A673 (cell line): ENCODE measurements around the gene SLC66A1. TPM values are rescaled to one million over a fixed set of nuclear protein-coding genes. Genes with fewer than 3 reads are reported as not detected.
"Not testable (repeated sequence)": the region's sequence is repeated elsewhere in the genome, so short reads cannot be mapped to it uniquely, and the experiment has no call there.

Experiments used
- BruUV-seq: library from RNA; stranded (reverse); fragments of 400-500 nt; replicated peaks from 2 replicates; lab custom pipeline; 2021; lab: Mats Ljungman, UMichigan
- CTCF ChIA-PET: fragments of 300-600 bp; sonication (Branson Sonifier 250); formaldehyde crosslinking; loops from one replicate; lab custom pipeline; 2022; ENCODE audit warnings: antibody characterized with exemption; lab: Charles Lee
- POLR2A ChIA-PET: fragments of 300-600 bp; sonication (Branson Sonifier 250); formaldehyde crosslinking; loops from one replicate; lab custom pipeline; 2022; ENCODE audit warnings: antibody characterized with exemption; ENCODE audit not compliant: low non-redundant PET; lab: Charles Lee
- DNase-seq: peaks from one replicate; pipeline ENCODE4 v3.0.0-alpha.2; 2015; ENCODE audit warnings: low spot score
- H3K27ac ChIP-seq: fragments of 200-600 bp; sonication (generic); 2 replicates; pipeline ENCODE4 v1.5.1; 2016; ENCODE audit warnings: mixed run types, low read depth, mild to moderate bottlenecking, mixed read lengths, antibody characterized with exemption, low read length; ENCODE audit not compliant: poor library complexity, severe bottlenecking
- H3K27me3 ChIP-seq: fragments of 200-600 bp; sonication (generic); replicated peaks from 2 replicates; pipeline ENCODE4 v1.6.1; 2017; ENCODE audit warnings: mixed run types, low read depth, mild to moderate bottlenecking, mixed read lengths, antibody characterized with exemption, low read length; ENCODE audit not compliant: insufficient read depth, poor library complexity
- H3K36me3 ChIP-seq: fragments of 200-600 bp; sonication (generic); 2 replicates; pipeline ENCODE4 v1.6.1; 2016; ENCODE audit warnings: mixed run types, mild to moderate bottlenecking, mixed read lengths, antibody characterized with exemption, low read length; ENCODE audit not compliant: insufficient read depth, poor library complexity, severe bottlenecking
- H3K4me1 ChIP-seq: fragments of 200-600 bp; sonication (generic); 2 replicates; pipeline ENCODE4 v1.6.1; 2017; ENCODE audit warnings: mixed run types, mild to moderate bottlenecking, mixed read lengths, antibody characterized with exemption, low read length; ENCODE audit not compliant: insufficient read depth, poor library complexity, severe bottlenecking
- H3K4me3 ChIP-seq: fragments of 200-600 bp; sonication (generic); 2 replicates; pipeline ENCODE4 v1.5.1; 2016; ENCODE audit warnings: low read depth, mixed run types, mild to moderate bottlenecking, mixed read lengths, low read length; ENCODE audit not compliant: poor library complexity, severe bottlenecking
- H3K9me3 ChIP-seq: fragments of 200-600 bp; sonication (generic); 2 replicates; pipeline ENCODE4 v1.6.1; 2016; ENCODE audit warnings: mixed run types, low read depth, mild to moderate bottlenecking, mixed read lengths, antibody characterized with exemption, low read length; ENCODE audit not compliant: poor library complexity, severe bottlenecking
- EZH2 ChIP-seq: fragments of 200-600 bp; sonication (generic); IDR thresholded peaks from 2 replicates; pipeline ENCODE4 v1.6.1; 2017; ENCODE audit warnings: borderline replicate concordance, low read depth, mild to moderate bottlenecking, mixed read lengths, antibody characterized with exemption, low read length; ENCODE audit not compliant: poor library complexity, severe bottlenecking
- intact Hi-C: fragments of 100-400 bp; cut with micrococcal nuclease; formaldehyde crosslinking; loops from one replicate; pipeline ENCODE4 v1.10.0; 2022; ENCODE audit not compliant: unreplicated experiment
- total RNA-seq: library from RNA; stranded (reverse); gene quantifications from 2 replicates; pipeline ENCODE4 v1.2.3, GENCODE V29; 2021
- TF ChIP-seq, protein P1 (sequence below): fragments of 300-800, 200-600 bp; sonication (generic); conservative IDR thresholded peaks from 2 replicates; pipeline ENCODE4 v1.5.1; 2017; ENCODE audit warnings: low read depth, mild to moderate bottlenecking, antibody characterized with exemption, low read length, moderate library complexity, mixed read lengths

The SLC66A1 gene
- total RNA-seq, 1 experiment from 2014 or later: 18.3 TPM

DNA sequence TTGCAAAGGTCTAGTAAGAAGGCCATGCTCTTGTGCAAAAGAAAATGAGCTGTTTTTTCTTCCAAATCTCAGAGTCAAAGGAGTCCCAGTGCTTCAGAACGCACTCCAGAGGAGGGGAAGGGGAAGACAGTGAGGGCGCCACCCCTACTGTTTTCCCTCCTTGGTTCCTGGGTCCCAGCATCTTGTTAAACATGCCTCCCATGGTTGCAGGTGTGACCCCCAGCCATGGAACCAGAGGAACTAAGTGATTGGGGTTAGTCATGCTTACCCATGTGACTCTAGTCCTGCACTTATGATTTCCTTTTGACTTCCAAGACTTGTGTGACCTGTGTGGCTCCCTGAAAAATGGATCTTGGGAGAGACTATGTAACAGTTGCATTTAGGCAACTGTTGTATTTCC, 17.5 kb upstream of the SLC66A1 start:
- ChIA-PET CTCF (no interaction called here), POLR2A (no interaction called here)
- no TSS peak for BruUV-seq
- Histone ChIP-seq H3K4me3 (no peak overlapping the region), H3K27me3 (no peaks in the 10 kb centered on the region), H3K9me3 (peaks cover 28% of the 10 kb centered on the region), H3K27ac (no peak overlapping the region), H3K4me1 (no peaks in the 10 kb centered on the region), H3K36me3 (peaks cover 5% of the 10 kb centered on the region)
- intact Hi-C loops: no loop called here
- DNase-seq: no peak
- TF ChIP-seq, protein P1, sequence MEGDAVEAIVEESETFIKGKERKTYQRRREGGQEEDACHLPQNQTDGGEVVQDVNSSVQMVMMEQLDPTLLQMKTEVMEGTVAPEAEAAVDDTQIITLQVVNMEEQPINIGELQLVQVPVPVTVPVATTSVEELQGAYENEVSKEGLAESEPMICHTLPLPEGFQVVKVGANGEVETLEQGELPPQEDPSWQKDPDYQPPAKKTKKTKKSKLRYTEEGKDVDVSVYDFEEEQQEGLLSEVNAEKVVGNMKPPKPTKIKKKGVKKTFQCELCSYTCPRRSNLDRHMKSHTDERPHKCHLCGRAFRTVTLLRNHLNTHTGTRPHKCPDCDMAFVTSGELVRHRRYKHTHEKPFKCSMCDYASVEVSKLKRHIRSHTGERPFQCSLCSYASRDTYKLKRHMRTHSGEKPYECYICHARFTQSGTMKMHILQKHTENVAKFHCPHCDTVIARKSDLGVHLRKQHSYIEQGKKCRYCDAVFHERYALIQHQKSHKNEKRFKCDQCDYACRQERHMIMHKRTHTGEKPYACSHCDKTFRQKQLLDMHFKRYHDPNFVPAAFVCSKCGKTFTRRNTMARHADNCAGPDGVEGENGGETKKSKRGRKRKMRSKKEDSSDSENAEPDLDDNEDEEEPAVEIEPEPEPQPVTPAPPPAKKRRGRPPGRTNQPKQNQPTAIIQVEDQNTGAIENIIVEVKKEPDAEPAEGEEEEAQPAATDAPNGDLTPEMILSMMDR: no peak
- no peak for TF ChIP-seq EZH2

DNA sequence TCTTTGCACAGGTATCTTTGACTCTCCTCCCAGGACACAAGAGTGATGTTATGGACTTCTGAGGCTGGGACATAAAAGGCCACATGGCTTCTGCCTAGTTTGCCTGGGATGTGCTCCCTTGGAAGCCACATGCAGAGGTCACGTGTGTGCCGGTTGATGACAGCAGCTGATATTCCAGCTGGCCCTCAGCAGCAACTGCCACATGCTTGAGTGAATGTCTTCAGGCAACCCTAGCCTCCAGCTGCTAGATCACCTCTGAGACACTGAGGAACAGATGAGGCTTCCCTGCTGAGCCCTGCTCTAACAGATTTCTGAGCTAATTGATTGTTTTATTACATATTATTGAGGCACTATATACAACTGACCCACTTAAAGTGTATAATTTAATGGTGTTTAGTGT, 11.9 kb upstream of the SLC66A1 start:
- DNase-seq: no peak
- Histone ChIP-seq H3K36me3 (peaks cover 19% of the 10 kb centered on the region), H3K4me3 (no peak overlapping the region), H3K9me3 (peaks cover 3% of the 10 kb centered on the region), H3K27ac (no peak overlapping the region), H3K4me1 (no peaks in the 10 kb centered on the region), H3K27me3 (no peaks in the 10 kb centered on the region)
- POLR2A ChIA-PET: no interaction called here
- TF ChIP-seq, protein P1: no peak
- no peak for TF ChIP-seq EZH2
- CTCF ChIA-PET: no interaction called here
- BruUV-seq: no TSS peak
- intact Hi-C loops: no loop called here

DNA sequence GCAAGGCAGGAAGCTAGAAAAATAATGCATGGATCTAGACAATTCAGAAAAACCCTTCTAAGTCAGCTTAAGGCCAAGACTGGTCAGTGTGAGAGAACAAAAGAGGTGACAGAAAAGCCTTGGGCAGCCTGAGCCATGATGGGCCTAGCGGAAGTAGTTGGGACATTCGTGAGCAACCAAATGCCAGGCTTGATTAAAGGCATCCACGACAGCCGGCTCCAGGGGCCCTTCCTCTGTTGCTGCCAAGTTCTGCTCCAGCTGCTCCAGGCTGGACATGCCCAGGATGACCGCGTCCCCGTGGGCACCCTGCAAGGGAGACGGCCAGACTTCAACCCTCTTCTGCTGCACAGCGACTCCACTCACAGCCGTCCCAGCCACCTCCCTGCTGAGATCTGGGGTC, 8.0 kb upstream of the SLC66A1 start:
- DNase-seq, BruUV-seq, POLR2A ChIA-PET, H3K4me1 ChIP-seq, H3K27ac ChIP-seq, H3K9me3 ChIP-seq, CTCF ChIA-PET, intact Hi-C loops, H3K4me3 ChIP-seq, H3K27me3 ChIP-seq: not testable (repeated sequence)
- H3K36me3 ChIP-seq: peaks cover 48% of the 10 kb centered on the region

DNA sequence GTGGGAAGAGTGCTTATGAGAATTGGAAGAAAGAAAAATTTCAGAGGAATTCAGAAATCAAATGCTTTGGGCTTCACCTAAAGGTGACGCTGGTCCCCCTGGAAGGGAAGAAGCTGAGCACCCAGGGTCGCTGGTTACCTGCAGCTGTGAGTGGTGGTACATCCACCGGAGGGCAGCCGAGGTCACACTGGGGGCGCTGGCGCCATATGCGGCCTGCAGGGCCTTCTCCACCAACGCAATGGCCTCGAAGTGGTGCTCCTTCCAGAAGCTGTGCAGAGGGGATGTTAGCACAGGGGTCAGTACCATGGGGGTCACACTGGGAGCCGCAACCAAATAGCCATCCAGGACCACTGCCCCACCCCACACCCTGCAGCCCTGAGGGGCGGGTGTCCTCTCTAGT, 6.2 kb upstream of the SLC66A1 start:
- ChIA-PET CTCF (no interaction called here), POLR2A (no interaction called here)
- Histone ChIP-seq H3K9me3 (no peaks in the 10 kb centered on the region), H3K4me1 (peaks cover 5% of the 10 kb centered on the region), H3K27ac (no peak overlapping the region), H3K27me3 (no peaks in the 10 kb centered on the region), H3K36me3 (peaks cover 48% of the 10 kb centered on the region), H3K4me3 (no peak overlapping the region)
- BruUV-seq: no TSS peak
- intact Hi-C loops: no loop called here
- DNase-seq: no peak
- no peak for TF ChIP-seq EZH2
- TF ChIP-seq, protein P1: no peak
